ENCODE results near the gene KCNQ2.

Gene KCNQ2

GRCh38 chr20:63478346-63479302 is 6.2 kb upstream of the KCNQ2 start:
- Histone ChIP-seq H3K4me3 (ENCODE audit: extremely low read depth, insufficient read depth, low read length, poor library complexity, severe bottlenecking) (no peak overlapping the region), H3K4me1 (ENCODE audit: control insufficient read depth, insufficient read depth, low read length, poor library complexity, severe bottlenecking) (no peaks in the 10 kb centered on the region), H3K27ac (ENCODE audit: low read depth, low read length, severe bottlenecking) (no peak overlapping the region), H3K36me3 (ENCODE audit: control insufficient read depth, insufficient read depth, low read length) (no peaks in the 10 kb centered on the region), H3K9me3 (ENCODE audit: control insufficient read depth, low read length) (no peaks in the 10 kb centered on the region)
- WGBS, 2 experiments (ENCODE audit: insufficient coverage in 2 of 2), result 90 to 92% methylated on average over 30 to 32 of the region's 34 CpGs

DNA sequence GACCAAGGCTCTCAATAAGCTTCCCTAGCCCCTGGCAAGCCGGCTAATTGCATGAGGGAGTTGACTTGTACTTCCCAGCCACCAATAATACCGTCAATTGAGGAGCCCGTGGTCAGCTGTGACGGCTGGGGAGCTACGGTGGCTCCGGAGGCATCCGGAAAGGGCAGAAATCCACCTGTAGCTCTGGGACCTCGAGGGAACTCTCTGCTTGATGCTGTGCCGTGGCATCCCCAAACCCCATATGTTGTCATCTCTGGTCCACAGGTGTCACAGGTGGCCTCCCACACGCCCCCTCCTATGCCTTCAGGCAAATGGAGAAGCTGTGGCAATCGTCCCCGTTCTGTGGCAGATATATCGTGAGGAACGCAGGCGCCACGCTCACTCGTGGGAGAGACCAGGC is 5.5 kb upstream of the KCNQ2 start:
- Histone ChIP-seq H3K9me3 (ENCODE audit: control insufficient read depth, low read length) (no peaks in the 10 kb centered on the region), H3K4me3 (ENCODE audit: extremely low read depth, insufficient read depth, low read length, poor library complexity, severe bottlenecking) (no peak overlapping the region), H3K4me1 (ENCODE audit: control insufficient read depth, insufficient read depth, low read length, poor library complexity, severe bottlenecking) (no peaks in the 10 kb centered on the region), H3K36me3 (ENCODE audit: control insufficient read depth, insufficient read depth, low read length) (no peaks in the 10 kb centered on the region), H3K27ac (ENCODE audit: low read depth, low read length, severe bottlenecking) (no peak overlapping the region)
- WGBS, 2 experiments (ENCODE audit: insufficient coverage in 2 of 2), result 78 to 89% methylated on average over 16 to 17 of the region's 17 CpGs

- H3K9me3 ChIP-seq (ENCODE audit: control insufficient read depth, low read length), result no peaks in the 10 kb centered on the region
- H3K4me3 ChIP-seq (ENCODE audit: extremely low read depth, insufficient read depth, low read length, poor library complexity, severe bottlenecking), result no peak overlapping the region
- no peaks in the 10 kb centered on the region for H3K36me3 ChIP-seq (ENCODE audit: control insufficient read depth, insufficient read depth, low read length)
- H3K4me1 ChIP-seq (ENCODE audit: control insufficient read depth, insufficient read depth, low read length, poor library complexity, severe bottlenecking), result no peaks in the 10 kb centered on the region
- no peak overlapping the region for H3K27ac ChIP-seq (ENCODE audit: low read depth, low read length, severe bottlenecking)
- WGBS, 2 experiments (ENCODE audit: insufficient coverage in 2 of 2), result 58 to 64% methylated on average over 15 to 20 of the region's 21 CpGs
Measured at GRCh38 chr20:63477061-63477616, 4.7 kb upstream of the KCNQ2 start.

- Histone ChIP-seq H3K27ac (ENCODE audit: low read depth, low read length, severe bottlenecking) (no peak overlapping the region), H3K9me3 (ENCODE audit: control insufficient read depth, low read length) (no peaks in the 10 kb centered on the region), H3K36me3 (ENCODE audit: control insufficient read depth, insufficient read depth, low read length) (no peaks in the 10 kb centered on the region), H3K4me3 (ENCODE audit: extremely low read depth, insufficient read depth, low read length, poor library complexity, severe bottlenecking) (no peak overlapping the region), H3K4me1 (ENCODE audit: control insufficient read depth, insufficient read depth, low read length, poor library complexity, severe bottlenecking) (peaks cover 3% of the 10 kb centered on the region)
- 17 to 20% methylated on average over 14 to 16 of the region's 16 CpGs for WGBS, 2 experiments (ENCODE audit: insufficient coverage in 2 of 2)
Measured at GRCh38 chr20:63475209-63475608, 2.8 kb upstream of the KCNQ2 start.

DNA sequence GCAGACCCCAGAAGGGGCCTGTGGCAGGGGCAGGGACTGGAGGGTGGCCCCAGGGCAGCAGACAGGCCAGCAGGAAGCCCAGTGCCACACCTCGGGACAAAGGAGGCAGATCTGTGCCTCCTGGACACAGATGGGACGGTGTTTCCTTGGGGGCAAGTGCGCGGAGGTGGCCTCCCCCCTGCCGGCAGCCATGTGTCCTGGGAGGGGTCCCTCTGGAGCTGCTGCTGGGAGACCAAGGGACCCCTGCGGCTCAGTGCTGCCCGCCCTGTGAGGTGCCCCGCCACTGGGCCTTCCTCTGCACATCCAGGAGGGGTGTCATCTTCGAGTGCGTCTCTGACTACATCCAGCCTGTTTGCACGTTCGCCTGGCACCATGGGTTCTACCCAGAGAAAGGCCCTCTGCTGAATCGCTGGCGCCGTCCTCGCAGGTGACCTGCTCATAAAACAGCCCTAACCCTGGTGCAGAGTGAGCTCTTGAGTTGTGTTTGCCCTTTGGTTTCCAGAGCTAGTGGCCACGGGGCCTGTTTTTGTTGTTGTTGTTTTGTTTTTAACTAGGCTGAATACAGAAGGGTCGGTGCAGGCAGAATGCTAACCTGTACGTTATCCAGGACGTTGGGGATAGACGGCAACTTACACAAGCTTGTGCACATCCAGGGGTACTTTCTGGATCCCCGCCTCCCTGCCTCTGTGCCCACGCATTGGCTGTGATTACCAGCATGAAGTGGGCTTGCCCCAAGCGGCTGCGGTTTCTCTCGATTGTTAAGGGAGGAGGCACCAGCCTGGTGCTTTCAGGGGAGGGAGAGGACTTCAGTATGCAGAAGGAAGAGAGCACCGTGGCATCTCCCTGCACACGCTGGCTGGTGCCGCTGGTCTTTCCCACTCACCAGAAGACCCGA is 1.3 kb upstream of the KCNQ2 start:
- 37 to 38% methylated on average over 29 to 30 of the region's 30 CpGs for WGBS, 2 experiments (ENCODE audit: insufficient coverage in 2 of 2)
- H3K4me3 ChIP-seq (ENCODE audit: extremely low read depth, insufficient read depth, low read length, poor library complexity, severe bottlenecking), result no peak overlapping the region
- no peaks in the 10 kb centered on the region for H3K9me3 ChIP-seq (ENCODE audit: control insufficient read depth, low read length)
- peaks cover 3% of the 10 kb centered on the region for H3K4me1 ChIP-seq (ENCODE audit: control insufficient read depth, insufficient read depth, low read length, poor library complexity, severe bottlenecking)
- H3K27ac ChIP-seq (ENCODE audit: low read depth, low read length, severe bottlenecking), result no peak overlapping the region
- no peaks in the 10 kb centered on the region for H3K36me3 ChIP-seq (ENCODE audit: control insufficient read depth, insufficient read depth, low read length)

DNA sequence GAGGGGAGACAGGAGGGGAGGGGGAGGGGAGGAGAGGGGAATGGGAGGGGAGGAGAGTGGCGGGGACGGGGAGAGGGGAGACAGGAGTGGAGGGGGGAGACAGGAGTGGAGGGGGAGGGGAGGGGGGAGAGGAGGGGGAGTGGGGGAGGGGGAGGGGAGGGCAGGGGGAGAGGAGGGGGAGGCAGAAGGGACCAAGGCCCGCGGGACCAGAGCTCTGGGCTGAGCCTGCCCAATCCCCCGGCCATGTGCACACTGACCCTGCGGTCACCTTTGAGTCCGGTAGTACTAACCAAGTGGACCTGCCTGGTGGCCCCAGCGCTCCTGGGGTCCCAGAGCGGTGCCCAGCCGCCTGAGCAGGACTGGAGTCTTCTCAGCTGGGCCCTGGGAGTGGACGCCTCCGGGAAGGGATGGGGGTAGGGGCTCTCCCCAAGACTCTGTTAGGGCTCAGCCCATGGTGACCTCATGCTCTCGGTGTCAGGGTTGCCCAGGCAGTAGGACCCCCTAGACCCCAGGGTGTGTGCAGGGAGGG is 471 bp upstream of the KCNQ2 start:
- Histone ChIP-seq H3K4me1 (ENCODE audit: control insufficient read depth, insufficient read depth, low read length, poor library complexity, severe bottlenecking) (peaks cover 3% of the 10 kb centered on the region), H3K9me3 (ENCODE audit: control insufficient read depth, low read length) (no peaks in the 10 kb centered on the region), H3K4me3 (ENCODE audit: extremely low read depth, insufficient read depth, low read length, poor library complexity, severe bottlenecking) (no peak overlapping the region), H3K27ac (ENCODE audit: low read depth, low read length, severe bottlenecking) (no peak overlapping the region), H3K36me3 (ENCODE audit: control insufficient read depth, insufficient read depth, low read length) (no peaks in the 10 kb centered on the region)
- 60 to 61% methylated on average over 6 to 10 of the region's 13 CpGs for WGBS, 2 experiments (ENCODE audit: insufficient coverage in 2 of 2)

- H3K27ac ChIP-seq (ENCODE audit: low read depth, low read length, severe bottlenecking), result no peak overlapping the region
- H3K9me3 ChIP-seq (ENCODE audit: control insufficient read depth, low read length), result no peaks in the 10 kb centered on the region
- 0% methylated on average over 9 to 12 of the region's 27 CpGs for WGBS, 2 experiments (ENCODE audit: insufficient coverage in 2 of 2)
- peaks cover 3% of the 10 kb centered on the region for H3K4me1 ChIP-seq (ENCODE audit: control insufficient read depth, insufficient read depth, low read length, poor library complexity, severe bottlenecking)
- peak overlapping the region; percentile 49 for H3K4me3 ChIP-seq (ENCODE audit: extremely low read depth, insufficient read depth, low read length, poor library complexity, severe bottlenecking)
- H3K36me3 ChIP-seq (ENCODE audit: control insufficient read depth, insufficient read depth, low read length), result no peaks in the 10 kb centered on the region
Measured at GRCh38 chr20:63471717-63471980, 806 bp downstream of the KCNQ2 start.

GRCh38 chr20:63471002-63471716 is 1.3 kb downstream of the KCNQ2 start:
- Histone ChIP-seq H3K4me3 (ENCODE audit: extremely low read depth, insufficient read depth, low read length, poor library complexity, severe bottlenecking) (peak overlapping the region; percentile 49), H3K27ac (ENCODE audit: low read depth, low read length, severe bottlenecking) (no peak overlapping the region), H3K9me3 (ENCODE audit: control insufficient read depth, low read length) (no peaks in the 10 kb centered on the region), H3K4me1 (ENCODE audit: control insufficient read depth, insufficient read depth, low read length, poor library complexity, severe bottlenecking) (peaks cover 3% of the 10 kb centered on the region), H3K36me3 (ENCODE audit: control insufficient read depth, insufficient read depth, low read length) (no peaks in the 10 kb centered on the region)
- WGBS, 2 experiments (ENCODE audit: insufficient coverage in 2 of 2), result 13 to 15% methylated on average over 27 to 34 of the region's 46 CpGs

DNA sequence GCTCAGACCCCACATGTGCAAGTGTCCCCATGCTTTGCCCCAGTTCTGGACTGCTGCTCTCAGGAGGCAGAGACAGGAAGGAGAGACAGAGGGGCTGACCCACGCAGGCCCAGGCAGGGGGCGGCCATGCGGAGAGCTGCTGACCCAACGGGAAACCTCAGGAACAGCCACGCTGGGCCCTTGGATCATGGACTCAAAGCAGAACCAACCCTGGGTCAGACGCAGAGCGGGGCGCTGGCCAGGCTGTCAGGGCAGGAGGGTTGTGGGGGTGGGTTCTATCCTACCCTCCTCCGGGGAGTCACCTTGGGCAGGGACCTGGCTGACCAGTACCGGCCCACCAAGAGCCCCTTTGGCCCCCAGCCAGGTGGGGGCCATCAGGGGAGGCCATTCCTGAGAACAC is 2.0 kb downstream of the KCNQ2 start:
- Histone ChIP-seq H3K27ac (ENCODE audit: low read depth, low read length, severe bottlenecking) (no peak overlapping the region), H3K9me3 (ENCODE audit: control insufficient read depth, low read length) (no peaks in the 10 kb centered on the region), H3K4me3 (ENCODE audit: extremely low read depth, insufficient read depth, low read length, poor library complexity, severe bottlenecking) (no peak overlapping the region), H3K36me3 (ENCODE audit: control insufficient read depth, insufficient read depth, low read length) (no peaks in the 10 kb centered on the region), H3K4me1 (ENCODE audit: control insufficient read depth, insufficient read depth, low read length, poor library complexity, severe bottlenecking) (peaks cover 3% of the 10 kb centered on the region)
- WGBS, 2 experiments (ENCODE audit: insufficient coverage in 2 of 2), result 78 to 85% methylated on average over 10 of the region's 10 CpGs

DNA sequence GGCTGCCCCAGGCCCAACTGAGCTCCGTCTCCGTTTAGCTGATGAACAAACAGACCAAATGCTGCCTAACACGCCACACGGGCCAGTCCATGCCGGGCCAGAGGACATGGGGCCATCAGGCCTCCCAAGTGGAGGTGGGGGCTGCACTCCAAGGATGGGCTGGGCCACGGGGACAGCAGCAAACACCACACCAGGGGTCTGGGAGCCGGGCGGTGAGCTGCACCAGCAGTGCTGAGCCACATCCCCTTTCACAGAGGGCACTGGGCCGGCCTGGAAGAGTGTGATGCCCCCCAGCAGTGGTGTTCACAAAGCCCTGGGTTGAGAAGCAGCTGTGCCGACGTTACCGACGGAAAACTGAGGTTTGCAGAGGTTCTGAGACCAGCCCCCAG is 2.7 kb downstream of the KCNQ2 start:
- no peaks in the 10 kb centered on the region for H3K36me3 ChIP-seq (ENCODE audit: control insufficient read depth, insufficient read depth, low read length)
- 89 to 90% methylated on average over 11 to 13 of the region's 13 CpGs for WGBS, 2 experiments (ENCODE audit: insufficient coverage in 2 of 2)
- no peak overlapping the region for H3K27ac ChIP-seq (ENCODE audit: low read depth, low read length, severe bottlenecking)
- peaks cover 3% of the 10 kb centered on the region for H3K4me1 ChIP-seq (ENCODE audit: control insufficient read depth, insufficient read depth, low read length, poor library complexity, severe bottlenecking)
- no peaks in the 10 kb centered on the region for H3K9me3 ChIP-seq (ENCODE audit: control insufficient read depth, low read length)
- no peak overlapping the region for H3K4me3 ChIP-seq (ENCODE audit: extremely low read depth, insufficient read depth, low read length, poor library complexity, severe bottlenecking)

All from mesodermal cell (in vitro differentiated cells).